Stimulated activated CD4-positive, alpha-beta T cell treated with anti-CD3 and anti-CD28 coated beads, Interleukin-15, amount 100 ng/mL, for 1 hour (primary cell): ENCODE data around the gene MROH7.
"Not testable (repeated sequence)": the region's sequence is repeated elsewhere in the genome, so short reads cannot be mapped to it uniquely, and the experiment has no call there.

Experiments
- DNase-seq, 2 donors: peaks; one replicate each; pipeline ENCODE4 v3.0.0-alpha.2; 2020; ENCODE audit warnings: low read depth in 1 of 2, low spot score in 1 of 2

MROH7 gene

DNA sequence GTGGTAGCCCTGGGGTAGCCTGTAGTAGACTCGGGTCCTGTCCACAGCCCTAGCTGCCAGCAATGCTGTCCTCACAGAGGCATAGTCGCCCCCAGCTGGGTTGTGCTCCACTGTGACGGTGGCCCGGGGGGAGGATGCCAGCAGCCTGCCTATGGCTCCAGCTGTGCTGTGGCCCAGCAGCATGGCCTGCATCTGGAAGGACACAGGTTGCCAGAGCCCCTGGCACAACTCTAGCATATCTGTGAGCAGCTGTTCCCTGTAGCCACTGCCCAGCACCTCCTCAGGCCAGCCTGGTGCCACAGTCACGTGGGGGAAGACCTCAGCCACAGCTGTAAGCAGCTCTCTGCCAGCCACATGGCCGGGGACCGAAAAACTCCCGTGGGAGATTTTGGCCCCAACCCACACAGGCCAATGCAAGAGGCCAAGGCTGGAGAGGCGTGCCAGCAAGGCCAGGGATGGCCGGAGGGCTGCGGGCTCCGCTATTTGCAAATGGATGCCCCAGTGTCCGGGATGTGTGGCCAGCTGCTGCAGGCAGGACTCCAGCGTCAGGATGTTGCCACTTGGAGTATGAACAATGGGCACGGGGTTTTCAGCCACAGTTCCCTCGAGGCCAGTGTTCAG lies 32.2 kb upstream of the MROH7 start:
- DNase-seq = no peak

DNA sequence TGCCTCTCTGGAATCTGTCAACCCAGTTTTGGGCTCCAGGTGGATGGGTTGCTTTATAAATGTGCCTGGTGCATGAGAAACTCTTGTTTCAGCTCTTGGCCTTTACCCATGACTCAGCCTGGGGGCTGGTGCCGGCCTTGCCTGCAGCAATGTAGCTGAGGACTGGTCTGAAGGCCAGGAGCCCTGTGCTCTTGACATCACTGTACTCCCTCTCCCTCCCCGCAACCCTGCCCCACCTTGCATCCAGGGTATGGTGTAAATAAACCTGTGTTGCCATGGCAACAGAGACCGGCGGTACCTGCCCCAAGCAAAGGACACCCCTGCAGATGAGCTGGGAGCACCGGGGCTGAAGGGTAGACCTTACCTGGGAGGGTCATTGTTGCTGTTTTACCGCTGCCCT lies 31.5 kb upstream of the MROH7 start:
- no peak for DNase-seq

DNA sequence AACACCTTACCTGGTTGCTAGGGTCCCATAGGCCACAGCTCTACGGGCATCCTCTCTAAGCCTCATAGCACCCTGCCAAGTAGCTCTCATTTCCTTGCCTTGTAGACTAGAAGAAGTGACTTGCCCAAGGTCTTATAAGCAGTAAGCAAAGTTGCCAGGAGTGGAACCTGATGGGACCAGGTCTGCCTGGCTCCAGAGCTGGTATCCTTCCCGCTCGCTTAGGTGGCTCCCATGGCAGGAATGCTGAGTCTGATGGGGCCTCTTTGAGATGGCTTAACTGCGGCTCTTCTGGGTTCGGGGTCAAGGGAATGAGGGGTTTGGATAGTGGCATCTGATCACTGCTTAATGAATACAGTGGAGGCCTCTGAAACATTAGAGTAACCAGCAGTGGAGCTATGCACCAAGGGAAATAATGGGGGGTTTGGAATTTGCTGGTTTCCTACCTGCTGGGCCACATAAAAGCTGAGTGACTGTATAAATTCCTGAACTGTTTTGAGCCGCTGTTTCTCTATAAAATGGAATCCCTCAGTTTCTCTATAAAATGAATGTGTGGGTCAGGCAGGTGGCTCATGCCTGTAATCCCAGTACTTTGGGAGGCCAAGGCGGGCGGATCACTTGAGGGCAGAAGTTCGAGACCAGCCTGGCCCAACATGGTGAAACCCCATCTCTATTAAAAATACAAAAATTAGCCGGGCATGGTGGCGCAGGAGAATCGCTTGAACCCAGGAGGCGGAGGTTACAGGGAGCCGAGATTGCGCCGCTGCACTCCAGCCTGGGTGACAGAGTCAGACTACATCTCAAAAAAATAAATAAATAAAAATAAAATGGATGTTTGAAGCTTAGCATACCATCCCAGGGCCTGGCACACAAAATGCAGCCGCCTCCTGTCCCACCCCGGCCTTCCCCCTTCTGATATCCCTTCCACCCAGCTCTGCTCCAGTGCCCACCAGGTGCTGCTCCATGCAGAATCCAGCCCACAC lies 30.7 kb upstream of the MROH7 start:
- DNase-seq = no peak

DNA sequence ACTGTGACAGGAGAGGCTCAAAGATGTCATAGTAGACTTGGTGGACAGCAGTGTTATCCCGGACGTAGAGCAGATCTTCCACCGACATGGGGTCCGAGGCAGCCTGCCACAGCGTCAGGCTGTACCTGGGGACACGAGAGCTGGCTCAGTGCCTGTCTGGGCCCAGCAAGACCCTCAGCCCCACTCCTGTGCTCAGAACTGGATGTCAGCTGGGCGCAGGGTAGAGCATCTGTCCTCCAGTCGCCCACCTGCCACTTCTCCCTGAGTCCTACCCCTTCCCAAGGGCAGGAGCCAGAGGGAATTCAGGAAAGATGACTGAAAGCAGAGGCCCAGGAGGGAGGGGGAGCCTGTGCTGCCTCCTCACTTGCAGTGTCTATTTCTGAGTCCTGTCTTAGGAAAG lies 30.0 kb upstream of the MROH7 start:
- DNase-seq = no peak

DNA sequence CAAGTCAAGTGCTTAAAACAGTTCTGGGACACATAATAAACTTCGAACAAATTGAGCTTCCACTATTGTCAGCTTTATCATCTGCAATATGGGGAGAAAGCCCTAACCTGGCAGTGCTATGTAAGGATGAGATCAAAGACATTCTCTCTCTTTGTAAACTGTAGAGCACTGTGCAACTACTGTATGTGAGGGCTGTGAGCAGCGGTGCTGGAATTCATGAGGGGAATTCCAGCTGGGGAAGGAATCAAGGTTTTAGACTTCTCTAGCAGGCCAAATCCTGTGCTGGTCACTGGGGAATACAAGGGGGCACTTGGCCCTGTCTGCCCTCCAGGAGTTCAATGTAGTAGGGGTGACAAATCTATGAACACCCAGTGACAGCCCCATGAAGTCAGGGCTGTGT lies 27.6 kb upstream of the MROH7 start:
- DNase-seq = no peak

DNA sequence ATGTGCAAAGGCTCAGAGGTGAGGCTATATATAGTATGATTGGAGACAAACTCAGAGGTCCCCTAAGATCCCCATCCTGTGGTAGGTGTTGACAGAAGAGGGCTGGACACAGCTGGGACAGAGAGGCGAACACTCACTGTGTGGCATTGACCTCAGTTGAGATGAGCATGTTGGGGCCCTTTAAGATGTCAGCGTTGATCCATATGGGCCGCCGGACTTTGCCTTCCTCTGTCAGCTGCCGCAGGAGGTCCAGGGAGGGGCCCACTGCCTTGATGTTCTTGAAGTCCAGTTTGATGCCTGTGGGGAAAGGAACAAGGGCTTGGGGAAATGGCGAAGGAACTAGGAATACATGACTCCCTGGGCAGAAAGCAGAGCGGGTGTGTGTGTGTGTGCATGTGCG lies 27.0 kb upstream of the MROH7 start:
- no peak for DNase-seq

DNA sequence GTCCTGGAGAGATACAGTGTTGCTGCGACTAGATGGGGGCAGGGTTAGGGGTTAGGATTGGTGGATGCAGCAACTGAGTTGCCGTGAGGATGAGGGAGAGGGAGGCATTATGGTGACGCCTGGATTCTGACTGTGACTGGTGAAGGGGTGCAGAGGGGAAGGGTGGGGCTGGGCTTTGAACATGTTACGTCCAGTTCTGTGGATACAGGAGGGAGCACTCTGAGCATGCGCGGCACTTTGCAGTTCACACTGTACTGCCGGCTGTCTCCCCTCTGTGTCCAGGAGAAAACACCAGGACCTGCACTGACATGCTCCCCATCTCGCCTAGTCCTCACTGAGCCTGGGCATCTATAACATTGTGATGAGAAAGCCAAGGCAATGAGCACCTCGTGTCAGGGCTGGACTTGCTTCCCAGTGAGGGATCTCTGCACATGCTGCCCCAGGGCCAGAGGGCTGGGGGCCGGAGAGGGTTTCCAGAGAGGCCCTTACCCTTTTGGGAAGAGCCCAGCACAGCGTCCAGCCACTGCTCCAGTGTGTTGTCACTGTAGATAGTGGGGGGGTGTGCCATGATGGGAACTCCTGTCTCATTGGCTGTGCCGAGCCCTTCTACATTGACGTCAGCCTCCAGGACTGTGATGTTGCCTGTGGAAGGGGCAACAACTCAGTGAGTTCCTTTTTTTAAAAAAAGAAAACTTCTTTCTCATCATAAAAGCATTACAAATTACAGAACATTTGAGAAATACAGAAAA lies 25.9 kb upstream of the MROH7 start:
- DNase-seq = no peak

DNA sequence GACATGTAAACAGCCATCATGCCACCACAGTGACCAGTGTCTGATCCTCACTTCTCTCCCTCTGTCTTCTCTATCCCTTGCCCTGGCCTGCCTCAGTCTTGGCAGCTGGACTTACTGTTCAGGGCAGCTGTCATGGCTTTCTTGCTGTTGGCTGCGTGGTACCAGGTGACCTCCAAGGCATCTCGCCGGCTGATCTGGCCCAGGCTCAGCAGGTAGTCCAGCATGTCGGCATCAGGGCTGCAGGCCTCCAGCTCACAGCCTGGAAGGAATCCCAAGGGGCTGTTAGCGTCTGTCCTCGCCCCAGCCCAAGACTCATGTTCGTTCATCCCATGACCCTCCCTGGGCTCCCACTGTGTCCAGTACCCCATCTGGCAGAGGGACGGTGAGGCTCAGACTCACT lies 21.8 kb upstream of the MROH7 start:
- DNase-seq = no peak

DNA sequence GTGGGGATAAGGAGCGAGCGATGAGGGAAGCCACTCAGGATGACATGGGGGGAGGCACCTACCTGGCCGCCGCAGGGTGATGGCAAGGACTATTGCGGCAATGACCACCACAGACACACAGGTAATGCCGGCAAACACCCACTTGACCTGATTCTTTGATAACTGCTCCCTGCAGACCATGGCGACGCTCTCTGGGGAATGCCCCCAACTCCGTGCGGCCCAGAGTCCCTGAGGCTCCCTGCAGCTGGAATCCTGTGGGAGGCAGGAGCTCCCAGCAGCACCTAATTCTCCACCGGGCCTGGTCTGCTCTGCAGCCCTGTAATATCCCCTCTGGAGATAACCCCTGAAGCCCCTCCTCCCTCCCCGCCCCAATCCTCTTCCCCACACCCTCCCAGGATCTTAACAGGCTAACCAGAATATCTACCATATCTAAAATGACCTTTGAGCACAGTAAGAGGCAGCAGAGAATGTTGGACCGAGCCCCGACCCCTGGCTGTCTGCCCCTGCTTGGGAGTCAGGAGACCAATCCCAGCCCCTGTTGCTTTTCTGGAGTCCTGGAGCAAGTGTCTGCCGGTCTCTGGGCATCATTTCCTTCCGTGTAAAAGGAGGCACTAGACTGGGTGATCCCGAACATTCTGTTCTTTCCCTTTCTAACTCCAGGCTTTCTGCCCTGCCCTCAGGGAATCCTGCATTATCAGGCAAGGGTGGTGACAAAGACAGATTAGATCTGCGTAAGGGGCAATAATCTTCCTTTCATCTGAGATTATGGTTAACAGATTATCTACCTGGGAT lies 18.2 kb upstream of the MROH7 start, which contains the start of gene FAM151A:
FAM151A (minus strand) TSS at position 310 of the 792 bp plus-strand sequence; CDS start at position 180, 130 bp downstream.
- DNase-seq = no peak

DNA sequence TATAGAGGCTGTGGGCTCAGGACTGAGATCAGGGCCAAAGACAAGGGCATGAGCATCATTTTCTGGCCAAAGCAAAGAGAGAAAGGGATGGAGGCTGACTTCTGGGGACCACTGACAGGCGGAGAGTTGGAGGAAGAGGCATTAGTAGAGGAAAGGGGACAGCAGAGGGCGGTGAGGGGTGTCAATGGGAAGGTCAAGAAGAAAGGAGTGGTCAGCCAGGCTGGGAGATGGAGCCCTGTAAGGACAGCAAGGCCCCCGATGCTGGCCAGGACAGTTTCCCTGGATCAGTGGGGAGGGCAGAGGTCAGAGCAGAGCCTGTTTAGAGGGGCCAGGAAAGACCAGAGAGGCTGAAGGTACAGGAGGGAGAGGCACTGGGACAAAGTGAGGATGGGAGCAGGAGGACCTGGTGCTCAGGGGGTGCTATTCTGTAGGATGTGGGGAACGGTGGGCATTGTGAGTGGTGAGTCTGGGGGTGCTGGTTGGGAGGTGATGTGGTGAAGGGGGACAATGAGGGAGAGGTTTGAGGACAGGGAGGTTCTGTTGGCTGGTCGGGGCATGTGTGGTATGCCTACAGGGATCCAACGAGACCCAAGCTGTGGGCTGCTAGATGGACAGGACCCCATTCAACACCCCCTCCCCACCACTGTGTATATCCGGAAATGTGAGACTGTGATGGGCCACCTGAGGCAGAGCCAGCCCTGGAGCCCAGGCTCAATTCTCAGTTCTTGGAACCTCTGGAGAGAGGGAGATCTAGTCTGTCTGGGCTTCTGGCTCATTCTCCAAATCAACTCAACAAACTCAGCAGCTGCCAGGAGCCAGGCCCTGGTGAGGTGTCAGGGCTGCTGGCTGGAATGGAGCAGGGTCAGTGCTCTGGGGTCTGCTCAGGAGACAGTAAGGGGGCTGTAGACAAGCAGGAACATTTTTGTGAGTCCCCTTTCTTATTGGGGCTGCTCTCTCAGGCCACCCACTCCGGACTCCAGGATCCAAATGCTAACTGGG lies 16.8 kb upstream of the MROH7 start:
- DNase-seq = no peak

DNA sequence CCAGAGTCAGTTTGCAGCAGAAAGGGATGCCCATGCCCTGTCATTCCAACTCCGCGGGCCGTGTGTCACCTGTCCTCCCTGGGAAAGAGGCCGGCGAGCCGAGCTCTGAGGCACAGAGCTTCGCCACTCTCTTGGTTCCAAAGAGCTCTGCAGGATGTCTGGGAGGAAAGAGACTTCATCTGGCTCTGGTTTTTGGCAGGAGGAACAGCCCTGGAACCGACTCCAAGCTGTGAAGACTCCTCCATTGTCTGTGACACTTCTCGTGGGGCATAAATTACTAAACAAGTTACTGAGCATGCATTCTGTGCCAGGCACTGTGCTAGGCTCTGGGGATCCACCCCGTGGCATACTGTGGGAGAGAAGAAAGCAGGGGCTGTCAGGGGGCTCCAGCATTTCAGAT lies 14.4 kb upstream of the MROH7 start:
- DNase-seq = no peak

DNA sequence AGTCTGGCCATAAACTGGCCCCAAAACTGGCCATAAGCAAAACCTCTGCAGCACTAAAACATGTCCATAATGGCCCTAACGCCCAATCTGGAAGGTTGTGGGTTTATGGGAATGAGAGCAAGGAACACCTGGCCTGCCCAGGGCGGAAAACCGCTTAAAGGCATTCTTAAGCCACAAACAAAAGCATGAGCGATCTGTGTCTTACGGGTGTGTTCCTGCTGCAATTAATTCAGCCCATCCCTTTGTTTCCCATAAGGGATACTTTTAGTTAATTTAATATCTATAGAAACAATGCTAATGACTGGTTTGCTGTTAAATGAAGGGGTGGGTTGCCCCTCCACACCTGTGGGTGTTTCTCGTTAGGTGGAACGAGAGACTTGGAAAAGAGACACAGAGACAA lies 5.8 kb upstream of the MROH7 start:
- not testable (repeated sequence) for DNase-seq

DNA sequence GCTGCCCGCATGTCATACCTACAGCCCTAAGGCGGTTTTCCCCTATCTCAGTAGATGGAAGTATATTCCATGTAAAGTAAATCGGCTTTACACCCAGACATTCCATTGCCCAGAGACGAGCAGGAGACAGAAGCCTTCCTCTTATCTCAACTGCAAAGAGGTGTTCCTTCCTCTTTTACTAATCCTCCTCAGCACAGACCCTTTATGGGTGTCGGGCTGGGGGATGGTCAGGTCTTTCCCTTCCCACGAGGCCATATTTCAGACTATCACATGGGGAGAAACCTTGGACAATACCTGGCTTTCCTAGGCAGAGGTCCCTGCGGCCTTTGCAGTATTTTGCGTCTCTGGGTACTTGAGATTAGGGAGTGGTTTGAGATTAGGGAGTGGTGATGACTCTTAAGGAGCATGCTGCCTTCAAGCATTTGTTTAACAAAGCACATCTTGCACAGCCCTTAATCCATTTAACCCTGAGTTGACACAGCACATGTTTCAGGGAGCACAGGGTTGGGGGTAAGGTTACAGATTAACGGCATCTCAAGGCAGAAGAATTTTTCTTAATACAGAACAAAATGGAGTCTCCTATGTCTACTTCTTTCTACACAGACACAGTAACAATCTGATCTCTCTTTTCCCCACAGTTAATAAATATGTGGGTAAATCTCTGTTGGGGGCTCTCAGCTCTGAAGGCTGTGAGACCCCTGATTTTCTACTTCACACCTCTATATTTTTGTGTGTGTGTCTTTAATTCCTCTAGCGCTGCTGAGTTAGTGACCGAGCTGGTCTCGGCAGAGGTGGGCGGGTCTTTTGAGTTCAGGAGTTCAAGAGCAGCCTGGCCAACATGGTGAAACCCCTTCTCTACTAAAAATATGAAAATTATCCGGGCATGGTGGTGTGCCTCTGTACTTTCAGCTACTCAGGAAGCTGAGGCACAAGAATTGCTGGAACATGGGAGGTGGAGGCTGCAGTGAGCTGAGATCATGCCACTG lies 4.8 kb upstream of the MROH7 start:
- not testable (repeated sequence) for DNase-seq

DNA sequence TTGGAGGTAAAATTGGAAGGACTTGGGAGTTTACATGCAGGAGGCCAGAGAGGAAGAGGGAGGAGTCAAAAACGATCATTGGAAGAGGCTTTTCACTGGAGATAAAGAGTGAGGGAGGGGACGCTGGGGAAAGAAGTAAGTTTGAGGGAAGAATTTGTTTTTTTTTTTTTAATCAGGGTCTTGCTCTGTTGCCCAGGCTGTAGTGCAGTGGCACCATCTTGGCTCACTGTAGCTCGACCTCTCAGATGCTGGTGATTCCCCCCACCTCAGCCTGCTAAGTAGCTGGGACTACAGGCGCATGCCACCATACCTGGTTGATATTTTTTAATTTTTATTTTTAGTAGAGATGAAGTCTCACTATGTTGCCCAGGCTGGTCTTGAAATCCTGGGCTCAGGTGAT lies 1.2 kb upstream of the MROH7 start:
- DNase-seq = no peak

DNA sequence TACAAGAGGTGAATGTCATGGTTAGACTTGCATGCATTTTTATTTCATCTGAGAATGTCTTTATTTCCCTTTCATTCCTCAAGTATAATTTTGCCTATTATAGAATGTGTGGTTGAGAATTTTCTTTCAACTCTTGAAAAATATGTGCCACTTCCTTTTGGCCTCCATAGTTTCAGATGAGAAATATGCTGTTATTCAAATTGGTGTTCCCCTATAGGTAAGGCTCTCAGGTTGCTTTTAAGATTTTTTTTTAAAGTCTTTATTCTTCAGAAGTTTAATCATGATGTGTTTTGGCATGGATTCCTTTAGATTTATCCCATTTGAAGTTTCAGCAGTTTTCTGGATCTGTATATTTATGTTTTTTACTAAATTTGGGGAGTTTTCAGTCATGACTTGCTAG lies 2.1 kb downstream of the MROH7 start:
- DNase-seq = no peak

DNA sequence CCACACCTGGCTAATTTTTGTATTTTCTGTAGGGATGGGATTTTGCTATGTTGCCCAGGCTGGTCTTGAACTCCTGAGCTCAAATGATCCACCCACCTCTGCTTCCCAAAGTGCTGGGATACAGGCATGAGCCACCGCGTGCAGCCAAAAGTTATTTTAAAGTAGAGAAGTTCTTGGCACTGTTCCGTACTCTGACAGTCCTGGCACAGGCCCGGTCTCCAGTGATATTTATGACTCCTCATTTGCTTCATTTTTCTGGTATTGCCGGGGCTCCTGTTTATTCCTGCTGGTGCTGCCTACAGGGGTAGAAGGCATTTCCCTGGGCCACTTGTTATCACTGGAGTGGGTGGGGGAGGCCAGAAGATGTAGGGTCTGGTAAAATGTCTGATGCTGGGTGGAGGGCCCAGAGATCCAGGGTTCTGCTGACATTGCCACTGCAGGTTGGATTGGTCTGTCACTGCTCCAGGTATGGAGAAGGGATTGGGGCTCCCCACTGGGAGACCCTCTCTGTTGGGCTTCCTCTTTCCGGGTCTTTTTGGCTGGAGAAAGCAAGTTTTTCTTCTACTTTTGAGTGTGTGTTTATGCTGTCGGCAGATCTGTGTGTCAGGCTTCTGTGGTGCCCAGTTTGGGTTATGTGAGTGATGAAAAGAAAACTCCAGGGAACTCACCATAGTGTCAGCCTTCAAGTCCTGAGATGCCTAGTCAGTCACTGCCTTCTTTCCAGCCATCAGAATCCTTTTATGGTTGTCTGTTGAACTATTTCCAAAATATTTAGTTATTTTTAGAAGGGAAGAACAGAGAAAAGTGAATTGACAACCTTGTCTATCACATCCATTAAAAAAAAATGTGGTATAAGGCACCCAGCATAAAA lies 4.5 kb downstream of the MROH7 start:
- DNase-seq = no peak

DNA sequence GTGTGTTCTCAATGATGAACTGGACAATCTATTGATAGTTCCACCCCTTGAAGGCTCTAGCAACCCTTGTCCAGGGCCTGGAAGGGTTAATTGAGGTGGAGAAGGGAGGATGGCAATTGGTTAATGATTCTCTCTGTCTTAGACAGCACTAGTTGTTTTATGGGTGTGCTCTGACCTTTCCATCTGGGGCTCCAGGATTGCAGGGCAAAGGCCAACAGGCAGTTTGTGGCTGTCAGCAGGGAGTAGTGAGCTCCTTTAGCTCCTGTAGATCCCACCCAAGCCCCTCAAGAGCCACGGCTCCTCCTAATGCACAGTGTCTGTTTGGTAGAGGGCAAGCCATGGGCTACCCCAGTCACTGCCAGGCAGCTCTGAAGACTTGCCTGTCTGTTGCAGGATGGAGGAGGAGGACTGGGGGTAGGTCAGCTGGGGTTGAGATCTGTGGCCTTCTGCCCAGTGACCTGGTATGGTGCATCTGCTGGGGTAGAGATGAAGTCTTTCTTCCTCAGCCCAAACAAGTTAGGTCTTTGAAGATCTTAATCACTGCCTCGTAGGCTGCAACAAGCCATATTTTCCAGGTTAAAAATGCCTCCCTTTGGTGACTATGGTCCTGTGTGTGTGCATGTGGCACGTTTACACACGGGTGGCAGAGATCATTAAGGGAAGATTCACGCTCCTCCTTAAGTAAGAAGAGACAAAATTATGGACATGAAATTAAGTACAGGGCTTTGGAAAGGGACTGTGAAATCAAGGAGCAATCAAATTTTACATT lies 7.7 kb downstream of the MROH7 start:
- DNase-seq = no peak
